HepG2 (cell line): Measurements from ENCODE around the gene FAM53B.

Source experiments
- SMC3 ChIP-seq: IDR thresholded peaks from 2 replicates; pipeline ENCODE4 v1.6.1; 2011; ENCODE audit warnings: low read length, improper control_type of control experiment
- TF ChIP-seq, protein P1 (sequence below): sonication (generic); formaldehyde crosslinking; IDR thresholded peaks from 2 replicates; pipeline ENCODE4 v1.4.0; 2020; ENCODE audit warnings: missing genetic modification reagents
- TF ChIP-seq, protein P2 (sequence below): sonication (generic); formaldehyde crosslinking; IDR thresholded peaks from 2 replicates; pipeline ENCODE4 v1.4.0; 2020; ENCODE audit warnings: missing genetic modification reagents
- TF ChIP-seq, protein P3 (sequence below): sonication (generic); formaldehyde crosslinking; IDR thresholded peaks from 2 replicates; pipeline ENCODE4 v1.5.0; 2020; ENCODE audit warnings: missing genetic modification reagents
- TF ChIP-seq, protein P4 (sequence below): sonication (generic); formaldehyde crosslinking; IDR thresholded peaks from 2 replicates; pipeline ENCODE4 v1.4.0; 2020; ENCODE audit warnings: missing genetic modification reagents, mild to moderate bottlenecking, borderline replicate concordance

DNA sequence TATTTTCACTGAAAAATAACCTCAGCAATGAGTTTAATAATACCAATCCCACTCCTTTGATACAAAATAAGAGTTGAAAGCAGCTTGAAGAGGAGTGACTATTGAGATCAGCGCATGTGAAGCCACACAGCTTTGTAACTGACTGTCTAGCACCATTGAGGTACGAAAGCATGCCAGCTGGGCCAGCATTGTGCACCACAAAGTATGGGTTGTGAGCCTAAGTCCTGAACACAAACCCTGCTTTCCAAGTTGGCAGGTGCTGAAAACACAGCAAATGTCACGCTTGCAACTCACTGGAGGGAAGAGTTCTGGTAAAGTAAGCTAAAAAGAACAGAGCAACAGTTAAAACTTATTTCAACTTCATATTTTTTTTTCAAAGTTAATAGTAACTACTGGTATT lies 4.0 kb upstream of the FAM53B start:
- TF ChIP-seq, protein P1, sequence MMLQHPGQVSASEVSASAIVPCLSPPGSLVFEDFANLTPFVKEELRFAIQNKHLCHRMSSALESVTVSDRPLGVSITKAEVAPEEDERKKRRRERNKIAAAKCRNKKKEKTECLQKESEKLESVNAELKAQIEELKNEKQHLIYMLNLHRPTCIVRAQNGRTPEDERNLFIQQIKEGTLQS (CRISPR knock-in tag) = no peak
- TF ChIP-seq SMC3 = no peak
- TF ChIP-seq, protein P2, sequence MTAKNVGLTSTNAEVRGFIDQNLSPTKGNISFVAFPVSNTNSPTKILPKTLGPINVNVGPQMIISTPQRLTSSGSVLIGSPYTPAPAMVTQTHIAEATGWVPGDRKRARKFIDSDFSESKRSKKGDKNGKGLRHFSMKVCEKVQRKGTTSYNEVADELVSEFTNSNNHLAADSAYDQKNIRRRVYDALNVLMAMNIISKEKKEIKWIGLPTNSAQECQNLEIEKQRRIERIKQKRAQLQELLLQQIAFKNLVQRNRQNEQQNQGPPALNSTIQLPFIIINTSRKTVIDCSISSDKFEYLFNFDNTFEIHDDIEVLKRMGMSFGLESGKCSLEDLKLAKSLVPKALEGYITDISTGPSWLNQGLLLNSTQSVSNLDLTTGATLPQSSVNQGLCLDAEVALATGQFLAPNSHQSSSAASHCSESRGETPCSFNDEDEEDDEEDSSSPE = no peak
- TF ChIP-seq, protein P3, sequence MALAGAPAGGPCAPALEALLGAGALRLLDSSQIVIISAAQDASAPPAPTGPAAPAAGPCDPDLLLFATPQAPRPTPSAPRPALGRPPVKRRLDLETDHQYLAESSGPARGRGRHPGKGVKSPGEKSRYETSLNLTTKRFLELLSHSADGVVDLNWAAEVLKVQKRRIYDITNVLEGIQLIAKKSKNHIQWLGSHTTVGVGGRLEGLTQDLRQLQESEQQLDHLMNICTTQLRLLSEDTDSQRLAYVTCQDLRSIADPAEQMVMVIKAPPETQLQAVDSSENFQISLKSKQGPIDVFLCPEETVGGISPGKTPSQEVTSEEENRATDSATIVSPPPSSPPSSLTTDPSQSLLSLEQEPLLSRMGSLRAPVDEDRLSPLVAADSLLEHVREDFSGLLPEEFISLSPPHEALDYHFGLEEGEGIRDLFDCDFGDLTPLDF (CRISPR knock-in tag) = no peak
- TF ChIP-seq, protein P4, sequence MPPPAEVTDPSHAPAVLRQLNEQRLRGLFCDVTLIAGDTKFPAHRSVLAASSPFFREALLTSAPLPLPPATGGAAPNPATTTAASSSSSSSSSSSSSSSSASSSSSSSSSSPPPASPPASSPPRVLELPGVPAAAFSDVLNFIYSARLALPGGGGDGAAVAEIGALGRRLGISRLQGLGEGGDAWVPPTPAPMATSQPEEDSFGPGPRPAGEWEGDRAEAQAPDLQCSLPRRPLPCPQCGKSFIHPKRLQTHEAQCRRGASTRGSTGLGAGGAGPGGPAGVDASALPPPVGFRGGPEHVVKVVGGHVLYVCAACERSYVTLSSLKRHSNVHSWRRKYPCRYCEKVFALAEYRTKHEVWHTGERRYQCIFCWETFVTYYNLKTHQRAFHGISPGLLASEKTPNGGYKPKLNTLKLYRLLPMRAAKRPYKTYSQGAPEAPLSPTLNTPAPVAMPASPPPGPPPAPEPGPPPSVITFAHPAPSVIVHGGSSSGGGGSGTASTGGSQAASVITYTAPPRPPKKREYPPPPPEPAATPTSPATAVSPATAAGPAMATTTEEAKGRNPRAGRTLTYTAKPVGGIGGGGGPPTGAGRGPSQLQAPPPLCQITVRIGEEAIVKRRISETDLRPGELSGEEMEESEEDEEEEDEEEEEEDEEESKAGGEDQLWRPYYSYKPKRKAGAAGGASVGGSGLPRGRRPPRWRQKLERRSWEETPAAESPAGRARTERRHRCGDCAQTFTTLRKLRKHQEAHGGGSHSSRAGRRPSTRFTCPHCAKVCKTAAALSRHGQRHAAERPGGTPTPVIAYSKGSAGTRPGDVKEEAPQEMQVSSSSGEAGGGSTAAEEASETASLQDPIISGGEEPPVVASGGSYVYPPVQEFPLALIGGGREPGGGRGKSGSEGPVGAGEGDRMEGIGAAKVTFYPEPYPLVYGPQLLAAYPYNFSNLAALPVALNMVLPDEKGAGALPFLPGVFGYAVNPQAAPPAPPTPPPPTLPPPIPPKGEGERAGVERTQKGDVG = no peak
